GM23248 (cell line): ENCODE results near the gene EXOC6.

ENCODE experiments used
- EZH2 ChIP-seq: fragments of 200-600 bp; sonication (generic); IDR thresholded peaks from 2 replicates; pipeline ENCODE4 v1.6.1; 2018; ENCODE audit warnings: antibody characterized with exemption, mild to moderate bottlenecking; ENCODE audit not compliant: insufficient read depth, poor library complexity, severe bottlenecking
- EZH2phosphoT487 ChIP-seq: fragments of 200-600 bp; sonication (generic); IDR thresholded peaks from 2 replicates; pipeline ENCODE4 v1.6.1; 2018; ENCODE audit warnings: antibody characterized with exemption, moderate library complexity, mild to moderate bottlenecking, low read depth; ENCODE audit not compliant: insufficient read depth

GRCh38 chr10:93103953-93104352 lies 255.6 kb downstream of the EXOC6 start:
- no peak for TF ChIP-seq EZH2phosphoT487
- TF ChIP-seq EZH2 = no peak
